Tibial artery (tissue), 4 donors: Measurements from ENCODE around the gene PAMR1.

Experiments
- DNase-seq, 2 donors: peaks; one replicate each; pipeline ENCODE4 v3.0.0-alpha.2; 2019
- H3K27ac ChIP-seq, 2 donors: fragments of 200-600 bp; sonication (generic) in 1 of 2; 1 replicate in 1 of 2; 2 replicates in 1 of 2; pipeline ENCODE4 v1.5.1; 2018 to 2019; ENCODE audit warnings: mild to moderate bottlenecking in 1 of 2
- H3K27me3 ChIP-seq, 2 donors: fragments of 200-600 bp; sonication (generic) in 1 of 2; one replicate each; pipeline versions ENCODE4 v1.5.1 to v1.6.0; 2016 to 2019
- H3K36me3 ChIP-seq, 3 donors: fragments of 200-600 bp; sonication (generic) in 2 of 3; one replicate each; pipeline ENCODE4 v1.5.1; 2016 to 2019; ENCODE audit warnings: mild to moderate bottlenecking in 2 of 3
- H3K4me1 ChIP-seq, 4 donors: fragments of 200-600 bp; sonication (generic) in 2 of 4; 1 replicate in 3 of 4; 2 replicates in 1 of 4; pipeline ENCODE4 v1.5.1; 2016 to 2019
- H3K4me3 ChIP-seq, 2 donors: fragments of 200-600 bp; sonication (generic) in 1 of 2; 1 replicate in 1 of 2; 2 replicates in 1 of 2; pipeline ENCODE4 v1.5.1; 2018 to 2019; ENCODE audit warnings: mild to moderate bottlenecking in 2 of 2
- H3K9me3 ChIP-seq, 3 donors: fragments of 200-600 bp; sonication (generic) in 1 of 3; one replicate each; pipeline ENCODE4 v1.5.1; 2016 to 2019
- intact Hi-C: fragments of 100-400 bp; cut with DNase I; formaldehyde crosslinking; loops from one replicate; pipeline ENCODE4 v1.15.0; 2023; ENCODE audit warnings: low total_unique reads
- TF ChIP-seq, protein P1 (sequence below), 2 experiments: fragments of 200-600 bp in 1 of 2; fragments of 450-650 bp in 1 of 2; IDR thresholded peaks; one replicate each; pipeline ENCODE4 v1.5.1; 2017 to 2019; ENCODE audit warnings: antibody characterized with exemption in 2 of 2, mild to moderate bottlenecking in 1 of 2, moderate library complexity in 1 of 2

Gene PAMR1

DNA sequence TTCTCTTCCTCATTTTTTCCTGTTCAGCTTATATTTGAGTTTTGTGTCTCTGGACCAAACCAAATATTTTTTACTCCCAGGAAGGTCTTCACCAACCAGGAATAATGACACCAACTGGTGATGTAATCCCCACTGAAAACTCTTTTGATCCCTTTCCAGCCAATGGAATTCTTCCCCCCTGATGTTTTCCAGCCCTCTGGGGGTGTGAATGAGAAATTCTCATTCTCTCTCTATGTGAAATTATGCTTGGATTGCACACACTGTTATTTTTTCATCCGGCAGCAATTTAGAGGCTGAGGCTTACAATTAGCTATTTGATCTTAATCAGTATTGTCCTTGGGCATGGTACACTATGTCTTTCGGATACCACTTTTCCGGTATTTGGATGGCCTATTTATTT is 66.6 kb downstream of the PAMR1 start:
- no peaks in the 10 kb centered on the region for H3K9me3 ChIP-seq

DNA sequence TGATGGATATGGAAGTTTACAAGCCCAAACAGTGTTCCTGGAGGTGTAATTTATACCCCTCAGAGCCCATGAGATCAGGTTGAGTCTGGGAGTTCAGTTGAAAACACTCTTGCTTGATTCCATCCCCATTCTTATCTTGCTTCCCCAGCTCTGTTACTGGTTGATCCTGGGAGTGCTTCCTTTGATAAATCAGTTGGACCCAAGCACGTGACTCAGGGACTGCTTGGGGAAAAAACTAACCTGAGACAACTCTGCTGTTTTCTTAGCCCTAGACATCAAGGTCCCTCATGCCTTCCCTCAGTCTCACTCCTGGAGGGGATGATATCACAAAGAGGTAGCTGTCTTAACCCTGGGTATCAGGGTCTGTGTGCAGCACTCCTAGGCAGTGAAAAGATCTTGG is 71.1 kb downstream of the PAMR1 start:
- no peak overlapping the region for H3K4me3 ChIP-seq
- no peak overlapping the region for H3K27ac ChIP-seq
- intact Hi-C loops = no loop called here
- no peak for DNase-seq
- peaks cover 0 to 12% of the 10 kb centered on the region in 2 donors for H3K27me3 ChIP-seq
- TF ChIP-seq, protein P1, sequence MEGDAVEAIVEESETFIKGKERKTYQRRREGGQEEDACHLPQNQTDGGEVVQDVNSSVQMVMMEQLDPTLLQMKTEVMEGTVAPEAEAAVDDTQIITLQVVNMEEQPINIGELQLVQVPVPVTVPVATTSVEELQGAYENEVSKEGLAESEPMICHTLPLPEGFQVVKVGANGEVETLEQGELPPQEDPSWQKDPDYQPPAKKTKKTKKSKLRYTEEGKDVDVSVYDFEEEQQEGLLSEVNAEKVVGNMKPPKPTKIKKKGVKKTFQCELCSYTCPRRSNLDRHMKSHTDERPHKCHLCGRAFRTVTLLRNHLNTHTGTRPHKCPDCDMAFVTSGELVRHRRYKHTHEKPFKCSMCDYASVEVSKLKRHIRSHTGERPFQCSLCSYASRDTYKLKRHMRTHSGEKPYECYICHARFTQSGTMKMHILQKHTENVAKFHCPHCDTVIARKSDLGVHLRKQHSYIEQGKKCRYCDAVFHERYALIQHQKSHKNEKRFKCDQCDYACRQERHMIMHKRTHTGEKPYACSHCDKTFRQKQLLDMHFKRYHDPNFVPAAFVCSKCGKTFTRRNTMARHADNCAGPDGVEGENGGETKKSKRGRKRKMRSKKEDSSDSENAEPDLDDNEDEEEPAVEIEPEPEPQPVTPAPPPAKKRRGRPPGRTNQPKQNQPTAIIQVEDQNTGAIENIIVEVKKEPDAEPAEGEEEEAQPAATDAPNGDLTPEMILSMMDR (IDR thresholded peaks at IDR 0.05) = no peak
- no peaks in the 10 kb centered on the region for H3K4me1 ChIP-seq
- no peaks in the 10 kb centered on the region for H3K9me3 ChIP-seq
- H3K36me3 ChIP-seq = no peaks in the 10 kb centered on the region

More for the DNA sequence above, 66.6 kb downstream of the PAMR1 start:
- Histone ChIP-seq H3K27ac (no peak overlapping the region), H3K27me3 (peaks cover 0 to 7% of the 10 kb centered on the region in 2 donors), H3K4me1 (no peaks in the 10 kb centered on the region), H3K4me3 (no peak overlapping the region), H3K36me3 (no peaks in the 10 kb centered on the region)
- TF ChIP-seq, protein P1 (IDR thresholded peaks at IDR 0.05) = no peak
- intact Hi-C loops = no loop called here
- DNase-seq = no peak

DNA sequence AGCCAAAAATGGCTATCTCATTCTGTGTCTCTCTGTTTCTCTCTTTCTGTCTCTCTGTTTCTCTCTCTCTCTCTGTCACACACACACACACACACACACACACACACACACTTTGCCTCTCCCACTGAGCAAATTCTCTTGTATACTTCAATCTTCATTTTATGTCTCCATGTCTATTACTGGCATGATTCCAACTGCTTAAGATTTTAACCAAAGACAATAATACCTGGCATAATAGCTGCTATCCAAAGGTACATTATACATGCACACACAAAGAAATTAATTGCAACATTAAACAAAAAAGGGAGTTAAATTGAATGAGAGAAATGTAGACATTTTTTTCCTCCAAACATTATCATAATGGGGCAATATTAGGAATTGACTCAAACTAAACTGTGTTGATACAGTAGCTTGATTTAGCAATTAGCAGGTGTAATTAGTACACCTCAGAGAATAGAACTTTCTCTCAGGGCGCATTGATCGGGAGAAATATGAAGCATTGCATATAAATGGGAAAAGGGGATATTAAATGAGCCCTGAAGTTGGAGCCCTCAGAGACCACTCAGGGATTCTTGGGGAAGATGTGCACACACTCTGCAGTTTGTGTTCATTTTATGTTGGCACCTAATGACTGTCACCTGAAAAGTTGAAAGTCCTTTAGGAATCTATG is 88.7 kb downstream of the PAMR1 start:
- Histone ChIP-seq H3K4me3 (no peak overlapping the region), H3K9me3 (no peaks in the 10 kb centered on the region), H3K4me1 (no peaks in the 10 kb centered on the region), H3K36me3 (no peaks in the 10 kb centered on the region), H3K27me3 (peaks cover 0 to 20% of the 10 kb centered on the region in 2 donors), H3K27ac (no peak overlapping the region)
- no peak for DNase-seq
- TF ChIP-seq, protein P1 (IDR thresholded peaks at IDR 0.05) = no peak
- intact Hi-C loops = no loop called here

DNA sequence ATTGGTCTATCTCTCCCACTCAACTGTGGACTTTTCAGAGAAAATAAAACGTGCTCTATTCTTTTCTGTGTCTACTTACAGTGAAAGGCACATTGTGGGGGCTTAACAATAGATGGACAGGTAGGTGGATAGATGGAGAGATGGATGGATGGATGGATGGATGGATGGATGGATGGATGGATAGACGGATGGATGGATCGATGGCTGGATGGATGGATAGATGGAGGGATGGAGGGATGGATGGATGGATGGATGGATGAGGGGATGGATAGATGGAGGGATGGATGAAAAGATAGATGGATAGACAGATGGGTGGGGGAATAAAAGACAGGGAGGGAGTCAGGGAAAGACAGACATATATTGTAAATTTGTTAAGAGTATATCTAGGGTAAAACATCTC is 91.8 kb downstream of the PAMR1 start:
- H3K4me3 ChIP-seq = no peak overlapping the region
- DNase-seq = no peak
- no peaks in the 10 kb centered on the region for H3K4me1 ChIP-seq
- no peak overlapping the region for H3K27ac ChIP-seq
- H3K36me3 ChIP-seq = no peaks in the 10 kb centered on the region
- H3K9me3 ChIP-seq = no peaks in the 10 kb centered on the region
- TF ChIP-seq, protein P1 (IDR thresholded peaks at IDR 0.05) = no peak
- intact Hi-C loops = no loop called here
- peaks cover 0 to 26% of the 10 kb centered on the region in 2 donors for H3K27me3 ChIP-seq

DNA sequence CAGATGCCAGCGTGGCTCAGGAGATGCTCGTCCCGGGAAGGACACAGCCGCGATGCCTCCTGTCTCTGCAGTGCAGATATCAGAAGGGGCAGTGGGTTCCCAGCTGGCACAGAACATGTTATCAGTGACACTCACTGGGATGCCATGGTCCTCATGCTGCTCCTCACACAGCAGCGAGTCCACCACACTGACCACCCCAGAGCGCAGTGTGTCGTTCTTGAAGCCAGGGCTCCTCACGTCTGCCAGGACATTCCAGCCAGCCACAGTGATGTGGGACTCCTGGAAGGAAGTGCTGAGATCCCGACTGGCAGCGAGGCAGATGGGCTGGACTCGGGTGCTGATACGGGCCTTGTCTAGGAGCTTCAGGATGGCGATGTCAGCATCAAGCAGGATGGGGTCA is 93.0 kb downstream of the PAMR1 start:
- TF ChIP-seq, protein P1 (IDR thresholded peaks at IDR 0.05) = no peak
- Histone ChIP-seq H3K4me3 (no peak overlapping the region), H3K4me1 (peaks cover 0 to 10% (median 7%) of the 10 kb centered on the region in 4 donors)

More for the DNA sequence above, 93.0 kb downstream of the PAMR1 start:
- no peak for DNase-seq
- Histone ChIP-seq H3K36me3 (no peaks in the 10 kb centered on the region), H3K27me3 (peaks cover 0 to 26% of the 10 kb centered on the region in 2 donors), H3K27ac (no peak overlapping the region), H3K9me3 (no peaks in the 10 kb centered on the region)
- intact Hi-C loops = no loop called here
